Activated CD8-positive, alpha-beta memory T cell treated with anti-CD3 and anti-CD28 coated beads, Interleukin-2, amount 10 ng/mL, durations not matched to agents 7 days and 5 days (primary cell): ENCODE results near the gene CADPS2. TPM values are rescaled to one million over a fixed set of nuclear protein-coding genes. Genes with fewer than 3 reads are reported as not detected.

Experiments used
- ATAC-seq: fragments of 150-1000 bp; cut with Tn5 transposase; one replicate; pipeline ENCODE4 v1.10.0; 2021; ENCODE audit warnings: moderate library complexity
- CTCF ChIA-PET: fragments of 350-600 bp; sonication (Branson Sonifier 250); formaldehyde crosslinking; loops from one replicate; lab custom pipeline; 2021; ENCODE audit warnings: antibody characterized with exemption; lab: Charles Lee
- DNase-seq: peaks from one replicate; pipeline ENCODE4 v3.0.0-alpha.2; 2020
- H3K27ac Mint-ChIP-seq: one replicate; pipeline ENCODE4 v1.8.0; 2021; ENCODE audit warnings: mild to moderate bottlenecking, mixed read lengths
- H3K27me3 Mint-ChIP-seq: one replicate; pipeline ENCODE4 v1.8.0; 2021; ENCODE audit warnings: mixed read lengths
- H3K36me3 Mint-ChIP-seq: one replicate; pipeline ENCODE4 v1.8.0; 2021; ENCODE audit warnings: mild to moderate bottlenecking, mixed read lengths
- H3K4me1 Mint-ChIP-seq: one replicate; pipeline ENCODE4 v1.8.0; 2021; ENCODE audit warnings: mixed read lengths
- H3K4me3 Mint-ChIP-seq: one replicate; pipeline ENCODE4 v1.8.0; 2021; ENCODE audit warnings: mild to moderate bottlenecking, moderate library complexity, mixed read lengths
- H3K9me3 Mint-ChIP-seq: one replicate; pipeline ENCODE4 v1.8.0; 2022; ENCODE audit warnings: low read depth, mixed read lengths
- total RNA-seq, 2 experiments: library from RNA; stranded (reverse); gene quantifications; one replicate each; pipeline ENCODE4 v1.2.3, GENCODE V29; 2021

The CADPS2 gene
- total RNA-seq, 2 experiments from 2014 or later: not detected

DNA sequence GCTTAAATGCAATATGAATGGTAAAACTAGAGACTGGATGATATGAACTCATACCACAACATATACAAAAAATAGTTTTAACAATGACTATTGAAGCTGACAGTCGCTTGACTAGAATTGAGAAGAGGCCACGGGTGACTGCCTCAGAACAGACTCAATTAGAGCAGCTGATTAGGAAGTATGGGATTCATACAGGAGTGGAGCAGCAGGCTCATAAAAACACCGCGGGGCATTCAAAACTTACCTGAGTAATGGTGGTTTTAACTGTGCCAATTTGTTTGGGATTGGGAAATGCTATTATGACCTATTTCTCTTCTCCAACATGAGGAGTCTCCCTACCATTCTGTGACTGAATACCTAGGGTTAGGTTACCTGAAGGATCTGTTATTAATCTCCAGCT is 2.1 kb downstream of the CADPS2 start:
- H3K27ac Mint-ChIP-seq: no peak overlapping the region
- CTCF ChIA-PET: no interaction called here
- H3K4me1 Mint-ChIP-seq: peaks cover 7% of the 10 kb centered on the region
- no peak for ATAC-seq
- no peaks in the 10 kb centered on the region for H3K9me3 Mint-ChIP-seq
- peaks cover 47% of the 10 kb centered on the region for H3K27me3 Mint-ChIP-seq
- H3K4me3 Mint-ChIP-seq: no peak overlapping the region
- H3K36me3 Mint-ChIP-seq: no peaks in the 10 kb centered on the region
- no peak for DNase-seq

GRCh38 chr7:122883049-122883680 is 3.1 kb downstream of the CADPS2 start:
- DNase-seq (no peak), ATAC-seq (no peak)
- Mint-ChIP-seq H3K4me1 (peaks cover 7% of the 10 kb centered on the region), H3K4me3 (no peak overlapping the region), H3K27me3 (peaks cover 41% of the 10 kb centered on the region), H3K36me3 (no peaks in the 10 kb centered on the region), H3K27ac (no peak overlapping the region), H3K9me3 (no peaks in the 10 kb centered on the region)
- CTCF ChIA-PET: no interaction called here

DNA sequence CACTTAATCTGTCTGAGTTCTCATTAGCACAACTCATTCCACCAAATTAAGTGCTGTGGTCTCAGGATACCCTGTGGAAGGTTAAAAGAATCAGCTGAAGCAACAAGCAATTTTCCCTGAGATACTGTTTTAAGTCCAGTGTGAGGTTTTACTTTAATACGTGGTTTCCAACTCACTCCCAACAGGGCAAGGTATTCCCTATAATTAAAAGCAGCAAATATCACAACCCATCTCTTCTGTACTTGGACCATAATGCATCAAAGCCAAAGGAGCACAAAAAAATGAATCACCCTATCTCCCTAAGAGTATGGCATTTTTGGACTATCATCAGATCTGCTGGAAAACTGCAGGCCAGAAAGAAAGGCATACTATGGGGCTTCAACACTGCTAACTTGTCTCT is 4.9 kb downstream of the CADPS2 start:
- no peak overlapping the region for H3K27ac Mint-ChIP-seq
- no peaks in the 10 kb centered on the region for H3K36me3 Mint-ChIP-seq
- peaks cover 4% of the 10 kb centered on the region for H3K4me1 Mint-ChIP-seq
- H3K4me3 Mint-ChIP-seq: no peak overlapping the region
- no peaks in the 10 kb centered on the region for H3K9me3 Mint-ChIP-seq
- DNase-seq (no peak), ATAC-seq (no peak)
- H3K27me3 Mint-ChIP-seq: peaks cover 26% of the 10 kb centered on the region
- CTCF ChIA-PET: no interaction called here

DNA sequence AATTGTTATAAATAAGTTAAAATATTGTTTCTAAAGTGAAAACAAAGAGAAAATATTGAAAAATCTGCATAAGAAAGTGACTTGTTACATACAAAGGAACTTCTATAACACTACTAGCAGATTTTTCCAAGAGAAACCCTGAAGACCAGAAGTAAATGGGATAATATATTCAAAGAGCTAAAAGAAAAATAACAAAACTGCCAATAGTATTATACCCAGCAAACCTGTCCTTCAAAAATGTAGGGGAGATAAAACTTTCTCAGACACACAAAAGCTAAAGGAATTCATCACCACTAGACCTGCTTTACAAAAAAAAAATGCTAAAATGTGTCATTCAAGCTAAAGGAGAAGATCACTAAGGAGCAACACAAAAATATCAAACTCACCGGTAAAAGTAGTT is 17.0 kb downstream of the CADPS2 start:
- peaks cover 10% of the 10 kb centered on the region for H3K9me3 Mint-ChIP-seq

GRCh38 chr7:122867471-122867980 is 18.7 kb downstream of the CADPS2 start:
- Mint-ChIP-seq H3K36me3 (no peaks in the 10 kb centered on the region), H3K27me3 (no peaks in the 10 kb centered on the region), H3K27ac (no peak overlapping the region), H3K4me3 (no peak overlapping the region), H3K4me1 (no peaks in the 10 kb centered on the region), H3K9me3 (peaks cover 10% of the 10 kb centered on the region)
- ATAC-seq: no peak
- CTCF ChIA-PET: no interaction called here
- DNase-seq: no peak

More for the DNA sequence above, 17.0 kb downstream of the CADPS2 start:
- Mint-ChIP-seq H3K27me3 (no peaks in the 10 kb centered on the region), H3K36me3 (no peaks in the 10 kb centered on the region), H3K4me1 (no peaks in the 10 kb centered on the region), H3K27ac (no peak overlapping the region), H3K4me3 (no peak overlapping the region)
- CTCF ChIA-PET: no interaction called here
- ATAC-seq: no peak
- DNase-seq: no peak

GRCh38 chr7:122864838-122865237 is 21.4 kb downstream of the CADPS2 start:
- no peak for ATAC-seq
- no peaks in the 10 kb centered on the region for H3K4me1 Mint-ChIP-seq
- H3K9me3 Mint-ChIP-seq: peaks cover 10% of the 10 kb centered on the region
- H3K27ac Mint-ChIP-seq: no peak overlapping the region
- no peaks in the 10 kb centered on the region for H3K36me3 Mint-ChIP-seq
- no peak overlapping the region for H3K4me3 Mint-ChIP-seq
- no peaks in the 10 kb centered on the region for H3K27me3 Mint-ChIP-seq
- CTCF ChIA-PET: no interaction called here
- DNase-seq: no peak

DNA sequence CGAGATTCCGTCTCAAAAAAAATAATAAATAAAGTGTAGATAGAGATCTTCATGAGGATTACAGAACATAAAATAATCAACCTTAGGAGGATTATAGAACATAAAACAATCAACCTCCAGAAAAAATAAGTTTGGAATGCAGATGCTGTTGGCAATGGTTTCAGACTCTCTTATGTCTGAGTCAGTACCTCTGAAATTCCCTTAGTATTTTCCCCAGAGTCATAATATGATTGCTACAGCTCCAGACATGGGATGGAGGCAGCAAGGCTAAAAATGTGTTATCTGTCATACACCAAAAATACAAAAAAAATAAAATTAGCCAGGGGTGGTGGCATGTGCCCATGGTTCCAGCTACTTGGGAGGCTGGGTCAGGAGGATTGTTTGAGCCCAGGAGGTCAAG is 22.2 kb downstream of the CADPS2 start:
- peaks cover 6% of the 10 kb centered on the region for H3K9me3 Mint-ChIP-seq
- no peaks in the 10 kb centered on the region for H3K4me1 Mint-ChIP-seq
- H3K27ac Mint-ChIP-seq: no peak overlapping the region
- H3K4me3 Mint-ChIP-seq: no peak overlapping the region
- no peaks in the 10 kb centered on the region for H3K36me3 Mint-ChIP-seq
- CTCF ChIA-PET: no interaction called here
- ATAC-seq (no peak), DNase-seq (no peak)
- H3K27me3 Mint-ChIP-seq: no peaks in the 10 kb centered on the region

GRCh38 chr7:122858320-122858719 is 27.9 kb downstream of the CADPS2 start:
- CTCF ChIA-PET: interaction anchor here (0.6 kb wide), 1 partner anchor 54 kb away, joined by 3 read pairs; no protein-coding TSS in a partner anchor

GRCh38 chr7:122850528-122850927 is 35.7 kb downstream of the CADPS2 start:
- DNase-seq: no peak
- Mint-ChIP-seq H3K36me3 (no peaks in the 10 kb centered on the region), H3K4me1 (no peaks in the 10 kb centered on the region), H3K4me3 (no peak overlapping the region), H3K27me3 (no peaks in the 10 kb centered on the region), H3K27ac (no peak overlapping the region), H3K9me3 (peaks cover 6% of the 10 kb centered on the region)
- ATAC-seq: no peak
- CTCF ChIA-PET: no interaction called here

More at GRCh38 chr7:122858320-122858719, 27.9 kb downstream of the CADPS2 start:
- Mint-ChIP-seq H3K4me1 (no peaks in the 10 kb centered on the region), H3K27ac (no peak overlapping the region), H3K4me3 (no peak overlapping the region), H3K27me3 (no peaks in the 10 kb centered on the region), H3K9me3 (peaks cover 2% of the 10 kb centered on the region), H3K36me3 (no peaks in the 10 kb centered on the region)
- no peak for DNase-seq
- ATAC-seq: no peak

DNA sequence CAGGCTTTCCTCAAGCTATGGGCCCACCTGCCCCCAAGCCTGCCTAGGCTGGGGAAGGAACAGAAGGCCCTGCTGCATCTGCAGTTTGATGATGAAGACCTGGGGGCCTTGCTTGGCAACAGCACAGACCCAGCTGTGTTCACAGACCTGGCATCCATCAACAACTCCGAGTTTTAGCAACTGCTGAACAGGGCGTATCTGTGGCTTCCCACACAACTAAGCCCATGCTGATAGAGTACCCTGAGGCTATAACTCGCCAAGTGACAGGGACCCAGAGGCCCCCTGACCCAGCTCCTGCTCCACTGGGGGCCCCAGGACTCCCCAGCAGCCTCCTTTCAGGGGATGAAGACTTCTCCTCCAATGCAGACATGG is 36.3 kb downstream of the CADPS2 start:
- H3K4me1 Mint-ChIP-seq: no peaks in the 10 kb centered on the region
- H3K4me3 Mint-ChIP-seq: no peak overlapping the region
- DNase-seq (no peak), ATAC-seq (no peak)
- H3K9me3 Mint-ChIP-seq: peaks cover 6% of the 10 kb centered on the region
- no peak overlapping the region for H3K27ac Mint-ChIP-seq
- H3K36me3 Mint-ChIP-seq: no peaks in the 10 kb centered on the region
- CTCF ChIA-PET: no interaction called here
- no peaks in the 10 kb centered on the region for H3K27me3 Mint-ChIP-seq

- Mint-ChIP-seq H3K4me3 (no peak overlapping the region), H3K4me1 (no peaks in the 10 kb centered on the region), H3K9me3 (peaks cover 6% of the 10 kb centered on the region), H3K36me3 (no peaks in the 10 kb centered on the region), H3K27me3 (no peaks in the 10 kb centered on the region), H3K27ac (no peak overlapping the region)
- CTCF ChIA-PET: no interaction called here
- ATAC-seq (no peak), DNase-seq (no peak)
These were observed 36.8 kb downstream of the CADPS2 start for GRCh38 chr7:122849322-122849956.

DNA sequence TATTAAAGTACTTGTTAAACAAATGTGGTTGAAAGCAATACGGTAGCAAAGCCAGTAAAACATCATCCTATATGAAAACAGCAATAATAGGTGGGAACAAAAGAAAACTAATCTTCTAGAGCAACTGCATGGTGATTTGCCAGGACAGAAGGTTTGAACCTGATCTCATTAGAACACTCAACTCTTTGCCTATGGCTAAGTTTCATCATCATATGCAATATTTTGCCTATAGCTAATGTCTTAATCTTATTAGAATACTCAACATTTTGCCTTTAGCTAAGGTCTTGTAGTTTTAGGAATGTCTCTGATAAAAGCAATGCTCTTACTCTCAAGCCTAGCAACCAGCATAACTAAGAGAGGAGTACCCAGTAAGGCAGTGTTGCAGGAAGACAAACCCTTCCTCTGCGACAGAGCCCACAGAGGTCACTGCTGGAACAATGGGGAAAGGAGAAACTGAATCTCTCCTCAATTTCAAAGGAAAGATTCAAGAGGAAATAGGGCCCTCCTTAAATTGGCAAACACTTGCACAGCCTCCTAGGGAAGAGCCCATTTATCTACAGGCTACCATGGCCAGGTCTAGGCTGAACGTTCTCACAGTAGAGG is 38.3 kb downstream of the CADPS2 start:
- no peaks in the 10 kb centered on the region for H3K27me3 Mint-ChIP-seq
- ATAC-seq (no peak), DNase-seq (no peak)
- H3K27ac Mint-ChIP-seq: no peak overlapping the region
- no peaks in the 10 kb centered on the region for H3K4me1 Mint-ChIP-seq
- CTCF ChIA-PET: no interaction called here
- H3K36me3 Mint-ChIP-seq: no peaks in the 10 kb centered on the region
- peaks cover 4% of the 10 kb centered on the region for H3K9me3 Mint-ChIP-seq
- no peak overlapping the region for H3K4me3 Mint-ChIP-seq

GRCh38 chr7:122846591-122846990 is 39.7 kb downstream of the CADPS2 start:
- peaks cover 4% of the 10 kb centered on the region for H3K9me3 Mint-ChIP-seq
- no peaks in the 10 kb centered on the region for H3K36me3 Mint-ChIP-seq
- H3K27me3 Mint-ChIP-seq: no peaks in the 10 kb centered on the region
- no peak overlapping the region for H3K27ac Mint-ChIP-seq
- DNase-seq (no peak), ATAC-seq (no peak)
- no peak overlapping the region for H3K4me3 Mint-ChIP-seq
- H3K4me1 Mint-ChIP-seq: no peaks in the 10 kb centered on the region
- CTCF ChIA-PET: no interaction called here

GRCh38 chr7:122845286-122845685 is 41.0 kb downstream of the CADPS2 start:
- no peaks in the 10 kb centered on the region for H3K36me3 Mint-ChIP-seq
- H3K27me3 Mint-ChIP-seq: no peaks in the 10 kb centered on the region
- H3K4me3 Mint-ChIP-seq: no peak overlapping the region
- no peaks in the 10 kb centered on the region for H3K9me3 Mint-ChIP-seq
- no peak overlapping the region for H3K27ac Mint-ChIP-seq
- H3K4me1 Mint-ChIP-seq: no peaks in the 10 kb centered on the region
- DNase-seq (no peak), ATAC-seq (no peak)
- CTCF ChIA-PET: no interaction called here
